GM19463 (cell line): ENCODE data around the gene KPRP.

Source experiments
- ATAC-seq: cut with Tn5 transposase; IDR thresholded peaks from one replicate; pipeline ENCODE4 v1.9.1; 2021; ENCODE audit warnings: mild to moderate bottlenecking, moderate library complexity; ENCODE audit not compliant: unreplicated experiment

KPRP gene

GRCh38 chr1:152757747-152758146 is at the start of gene KPRP:
TSS of gene KPRP (plus strand) at chr1:152758025. CDS start at chr1:152759589, 1,564 bp downstream.
- no peak for ATAC-seq

- ATAC-seq = no peak
Measured at GRCh38 chr1:152718238-152718637, 39.6 kb upstream of the KPRP start.

- no peak for ATAC-seq
Measured at GRCh38 chr1:152725261-152725660, 32.6 kb upstream of the KPRP start.

- ATAC-seq = no peak
Measured at GRCh38 chr1:152728986-152729385, 28.8 kb upstream of the KPRP start.

GRCh38 chr1:152735648-152736047 is 22.2 kb upstream of the KPRP start:
- no peak for ATAC-seq

GRCh38 chr1:152737997-152738396 is 19.8 kb upstream of the KPRP start:
- ATAC-seq = no peak

GRCh38 chr1:152739841-152740240 is 18.0 kb upstream of the KPRP start:
- no peak for ATAC-seq

GRCh38 chr1:152741656-152742055 is 16.2 kb upstream of the KPRP start:
- ATAC-seq = no peak

GRCh38 chr1:152743371-152744145 is 14.3 kb upstream of the KPRP start:
- ATAC-seq = no peak

- no peak for ATAC-seq
Measured at GRCh38 chr1:152745289-152745704, 12.5 kb upstream of the KPRP start.

- no peak for ATAC-seq
Measured at GRCh38 chr1:152745765-152746444, 11.9 kb upstream of the KPRP start.

GRCh38 chr1:152747831-152748230 is 10.0 kb upstream of the KPRP start:
- ATAC-seq = no peak

- ATAC-seq = no peak
Measured at GRCh38 chr1:152752225-152752624, 5.6 kb upstream of the KPRP start.

GRCh38 chr1:152753586-152753985 is 4.2 kb upstream of the KPRP start:
- no peak for ATAC-seq

GRCh38 chr1:152756872-152757271 is 953 bp upstream of the KPRP start:
- no peak for ATAC-seq

GRCh38 chr1:152758636-152759035 is 811 bp downstream of the KPRP start:
- ATAC-seq = no peak

- no peak for ATAC-seq
Measured at GRCh38 chr1:152759453-152760173, 1.8 kb downstream of the KPRP start.

- ATAC-seq = no peak
Measured at GRCh38 chr1:152760551-152761190, 2.8 kb downstream of the KPRP start.

- no peak for ATAC-seq
Measured at GRCh38 chr1:152761609-152762213, 3.9 kb downstream of the KPRP start.

GRCh38 chr1:152768847-152769533 is 11.2 kb downstream of the KPRP start:
- no peak for ATAC-seq
